ENCODE results near the gene PLD1. TPM values are rescaled to one million over a fixed set of nuclear protein-coding genes. Genes with fewer than 3 reads are reported as not detected.

PLD1 gene
- total RNA-seq: 9.1 TPM

GRCh38 chr3:171809861-171810628 lies at the start of gene PLD1:
Gene PLD1, minus strand, starts transcription at chr3:171810483. Its CDS starts 72,432 bp downstream, at chr3:171738051.

GRCh38 chr3:171842864-171843518 lies 32.7 kb upstream of the PLD1 start, which contains the start of gene TMEM212:
Gene TMEM212, plus strand, starts transcription at chr3:171843349. Its CDS starts 35 bp downstream, at chr3:171843384.

Other genes with a start within 250 kb of the PLD1 start
- gene TMEM212, start 32.9 kb upstream of the PLD1 start, total RNA-seq: not detected
- gene FNDC3B, start 229.1 kb upstream of the PLD1 start, total RNA-seq: 31.0 TPM

Measured in parietal lobe (tissue), 1 donor.